GM19099 (cell line): Measurements from ENCODE around the gene CHRNA1.

Experiments used
- POLR2A ChIP-seq: IDR thresholded peaks from 3 replicates; pipeline ENCODE4 v1.6.1; 2011; ENCODE audit warnings: low read depth; ENCODE audit not compliant: insufficient read length; ENCODE audit errors: extremely low read depth

CHRNA1 gene

DNA sequence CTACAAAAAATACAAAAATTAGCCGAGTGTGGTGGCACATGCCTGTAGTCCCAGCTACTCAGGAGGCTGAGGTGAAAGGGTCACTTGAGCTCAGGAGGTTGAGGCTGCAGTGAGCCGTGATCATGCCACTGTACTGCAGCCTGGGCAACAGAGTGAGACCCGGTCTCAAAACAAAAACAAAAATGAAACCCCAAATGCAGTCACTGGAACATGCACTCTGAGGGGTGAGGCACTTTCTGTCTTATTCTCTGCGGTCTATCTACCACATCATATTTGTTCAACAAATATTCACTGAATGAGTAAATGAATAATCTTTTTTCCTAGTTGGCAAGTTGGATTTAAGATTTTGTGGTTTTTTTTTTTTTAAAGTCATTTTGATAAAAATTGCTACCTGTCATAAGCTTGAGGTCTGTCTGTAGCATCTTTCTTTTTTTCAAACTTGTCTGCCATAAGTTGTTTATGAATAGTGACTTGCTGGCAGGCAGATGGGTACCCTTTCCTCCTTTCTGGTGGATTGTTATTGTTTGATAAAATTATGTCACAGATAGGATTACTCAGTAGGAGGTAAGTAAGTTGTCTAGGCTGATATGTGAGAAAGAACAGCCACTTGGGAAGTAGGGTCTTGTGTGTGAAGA, 11.8 kb downstream of the CHRNA1 start:
- TF ChIP-seq POLR2A = no peak

DNA sequence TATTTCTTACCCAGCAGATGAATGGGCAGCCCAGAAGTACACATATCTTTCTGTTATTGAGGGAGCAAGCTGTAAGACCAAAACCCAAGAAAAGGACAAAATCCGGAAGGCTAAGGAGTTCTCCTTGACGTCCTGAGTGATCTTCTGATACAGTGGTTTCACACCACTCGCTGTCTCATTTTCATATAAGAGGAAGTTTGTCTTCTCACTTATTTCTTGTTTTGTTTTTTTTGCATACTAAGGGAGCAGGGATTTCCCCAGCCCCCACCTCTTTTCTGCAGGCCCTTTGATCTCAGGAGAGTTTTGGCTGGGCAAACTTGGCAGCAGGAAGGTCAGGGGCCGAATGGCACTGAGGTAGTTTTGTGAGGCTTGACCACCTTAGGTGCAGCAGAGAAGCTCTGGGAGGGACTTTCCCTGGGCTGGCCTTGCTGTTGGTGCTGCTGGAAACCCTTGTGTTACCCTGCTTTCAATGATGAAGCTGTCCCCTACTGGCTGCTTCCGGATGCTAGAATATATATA, 13.3 kb downstream of the CHRNA1 start:
- no peak for TF ChIP-seq POLR2A

DNA sequence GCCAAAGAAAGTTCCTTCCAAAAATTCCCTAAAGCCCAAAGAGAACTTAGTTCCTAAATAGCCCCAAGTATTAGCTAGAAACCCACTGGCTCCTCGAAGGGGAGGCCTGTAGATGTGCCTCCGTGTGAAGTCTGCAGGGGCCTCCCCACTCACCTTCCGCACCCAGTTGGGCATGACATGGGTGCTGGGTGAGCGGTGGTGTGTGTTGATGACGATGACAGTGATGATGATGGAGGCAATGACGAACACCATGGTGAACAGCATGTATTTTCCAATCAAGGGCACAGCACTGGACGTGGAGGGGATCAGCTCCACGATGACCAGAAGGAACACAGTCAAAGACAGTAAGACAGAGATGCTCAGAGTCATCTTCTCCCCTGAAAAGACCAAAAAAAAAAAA, 14.5 kb downstream of the CHRNA1 start:
- TF ChIP-seq POLR2A = no peak

DNA sequence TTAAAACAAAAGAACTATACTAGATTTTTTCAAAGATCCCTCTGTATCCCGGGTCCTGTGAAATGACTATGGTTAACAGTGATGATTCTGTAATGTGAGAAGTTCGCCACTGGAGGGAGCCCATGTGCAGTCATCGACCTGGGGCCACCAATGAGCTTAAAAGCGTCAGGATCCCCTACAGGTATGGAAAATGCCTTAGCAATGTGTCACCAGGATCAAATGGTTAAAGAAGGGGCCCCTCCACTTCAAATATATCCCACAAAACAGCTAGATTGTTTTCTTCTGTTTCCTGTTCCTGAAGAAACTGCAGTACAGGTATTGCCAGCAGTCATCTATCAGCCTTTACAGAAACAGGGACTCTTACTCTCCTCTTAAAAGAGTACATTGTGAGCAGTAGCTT, 15.3 kb downstream of the CHRNA1 start:
- no peak for TF ChIP-seq POLR2A

DNA sequence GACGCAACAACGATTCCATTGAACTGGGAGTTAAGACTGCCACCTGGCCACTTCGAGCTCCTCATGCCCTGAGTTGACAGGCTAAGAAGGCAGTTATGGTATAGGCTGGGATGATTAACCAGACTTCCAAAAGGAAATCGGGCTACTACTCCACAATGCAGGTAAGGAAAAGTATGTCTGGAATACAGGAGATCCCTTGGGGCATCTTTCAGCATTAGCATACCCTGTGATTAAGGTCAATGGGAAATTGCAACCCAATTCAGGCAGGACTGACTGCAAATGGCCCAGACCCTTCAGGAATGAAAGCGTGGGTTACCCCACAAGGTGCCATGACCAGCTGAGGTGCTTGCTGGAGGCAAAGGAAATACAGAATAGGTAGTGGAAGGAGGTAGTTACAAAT, 19.1 kb downstream of the CHRNA1 start:
- TF ChIP-seq POLR2A = no peak

DNA sequence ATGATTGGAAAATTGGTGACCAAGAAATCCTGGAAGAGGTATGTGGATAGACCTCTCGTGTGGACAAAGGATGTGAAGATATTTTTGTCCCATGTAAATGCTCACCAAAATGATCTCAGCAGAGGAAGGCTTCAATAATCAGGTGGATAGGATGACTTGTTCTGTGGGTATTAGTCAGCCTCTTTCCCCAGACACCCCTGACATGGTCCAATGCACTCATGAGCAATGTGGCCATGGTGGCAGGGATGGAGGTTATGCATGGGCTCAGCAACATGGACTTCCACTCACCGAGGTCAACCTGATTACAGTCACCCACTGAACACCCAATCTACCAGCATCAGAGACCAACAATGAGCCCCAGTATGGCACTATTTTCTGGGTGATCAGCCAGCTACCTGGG, 20.2 kb downstream of the CHRNA1 start:
- no peak for TF ChIP-seq POLR2A

DNA sequence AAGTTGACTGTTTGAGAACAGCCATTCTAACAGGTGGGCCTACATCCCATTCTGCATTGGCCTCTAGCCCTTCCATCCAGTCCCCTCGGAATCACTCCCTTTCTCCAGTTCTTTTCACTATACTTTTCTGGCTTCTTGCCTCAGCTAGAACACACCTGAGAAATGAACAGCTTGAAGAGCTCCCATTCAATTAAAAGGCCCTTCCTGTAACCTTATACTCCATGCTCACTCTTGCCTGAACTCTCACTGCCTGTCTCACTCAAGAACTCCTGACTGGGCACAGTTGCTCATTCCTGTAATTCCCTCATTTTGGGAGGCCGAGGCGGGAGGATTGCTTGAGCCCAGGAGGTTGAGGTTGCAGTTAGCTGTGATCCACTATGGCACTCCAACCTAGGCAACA, 23.6 kb downstream of the CHRNA1 start:
- no peak for TF ChIP-seq POLR2A

DNA sequence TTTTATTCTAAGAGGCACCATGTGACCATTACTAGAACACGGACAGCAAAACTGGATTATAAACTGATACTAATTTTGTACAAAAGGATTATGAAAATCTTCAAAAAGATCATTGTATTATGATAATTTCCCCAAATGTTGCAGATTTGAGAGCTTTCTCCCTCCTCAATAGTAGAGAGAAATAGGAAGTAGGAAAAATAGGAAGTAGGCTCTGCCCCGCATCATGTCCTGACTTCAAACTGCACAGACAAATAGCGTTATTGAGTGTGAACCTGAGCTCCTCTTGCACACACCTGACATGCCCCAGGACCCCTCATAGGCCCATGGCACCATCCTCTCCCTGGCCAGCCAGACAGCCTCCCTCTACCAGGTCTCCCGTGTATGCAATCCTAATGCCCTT, 25.4 kb downstream of the CHRNA1 start:
- TF ChIP-seq POLR2A = no peak

DNA sequence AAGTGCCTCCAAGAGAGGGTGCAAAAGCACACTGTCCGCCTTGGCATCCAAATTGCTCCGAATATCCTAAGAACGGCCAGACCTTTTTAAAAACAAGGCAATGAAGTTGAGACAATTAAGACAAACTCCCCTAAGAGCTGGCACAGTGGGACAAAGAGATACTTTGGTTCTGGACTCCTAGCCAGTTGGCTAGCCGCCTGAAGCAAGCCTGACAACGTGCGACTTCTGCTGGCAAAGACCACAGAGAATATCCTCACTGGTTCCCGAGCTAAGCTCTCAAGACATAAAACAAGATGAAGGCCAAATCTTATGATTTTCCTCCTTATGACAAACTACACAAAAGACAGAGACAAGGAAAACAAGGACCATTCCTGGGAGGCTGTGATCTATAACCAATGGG, 32.7 kb downstream of the CHRNA1 start:
- TF ChIP-seq POLR2A = no peak

DNA sequence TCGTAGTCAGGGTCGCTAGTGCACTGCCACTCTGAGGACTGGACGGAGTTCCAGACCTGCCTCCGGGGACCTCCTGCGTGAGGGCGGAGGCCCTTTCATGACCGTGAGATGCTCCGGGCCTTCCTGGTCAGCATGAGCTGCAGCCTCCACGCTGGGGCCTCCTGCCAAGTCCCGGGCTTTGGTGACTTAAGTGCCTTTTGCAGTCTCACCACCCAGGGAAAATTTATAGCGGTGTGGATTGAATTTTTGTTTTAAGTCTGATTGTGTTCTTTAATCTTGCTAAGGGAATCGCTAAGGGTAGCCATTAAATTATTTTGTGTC, 33.6 kb downstream of the CHRNA1 start:
- TF ChIP-seq POLR2A = no peak

DNA sequence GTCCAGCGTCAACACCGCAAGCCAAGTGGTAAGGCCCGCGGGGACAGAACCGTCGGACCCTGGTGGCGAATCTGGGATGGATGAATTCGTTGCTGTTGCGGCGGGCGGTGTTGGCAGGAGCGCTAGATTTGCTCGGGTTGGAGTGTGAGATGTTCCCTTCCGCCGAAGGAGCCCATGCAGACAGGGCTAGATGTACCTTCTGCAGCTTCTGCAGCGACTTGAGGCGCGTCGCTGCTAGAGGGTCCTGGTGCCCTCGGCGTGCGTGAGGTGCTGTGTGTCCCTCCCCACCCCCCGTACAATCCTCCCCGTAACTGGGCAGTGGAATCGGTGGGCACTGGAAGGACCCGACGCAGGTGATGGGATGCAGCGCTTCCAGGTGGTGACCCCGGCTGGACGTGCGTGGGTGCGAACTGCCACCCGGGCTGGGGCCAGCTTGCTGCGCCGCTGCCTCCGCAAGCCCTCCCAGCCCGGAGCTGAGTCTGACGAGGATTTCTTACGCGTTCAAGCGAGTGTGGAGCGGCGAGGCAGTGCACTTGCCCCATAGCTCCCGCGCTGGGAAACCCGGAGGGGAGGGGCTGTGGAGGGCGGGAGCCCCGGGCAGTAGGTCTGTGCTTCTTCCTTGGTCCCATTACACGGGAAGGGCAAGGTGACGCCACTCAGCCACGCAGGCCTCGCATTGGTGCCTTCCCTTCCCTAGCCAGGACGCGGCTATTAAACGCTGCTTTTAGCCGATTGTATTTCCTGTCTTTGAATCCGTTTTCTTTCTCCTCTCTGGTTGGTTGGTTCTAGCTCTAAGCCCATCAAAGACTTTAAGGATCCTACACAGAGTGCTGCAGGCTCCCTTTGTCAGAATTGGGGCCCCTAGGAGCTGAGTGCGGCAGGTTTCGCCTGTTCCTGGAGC, 34.2 kb downstream of the CHRNA1 start:
- TF ChIP-seq POLR2A = no peak

DNA sequence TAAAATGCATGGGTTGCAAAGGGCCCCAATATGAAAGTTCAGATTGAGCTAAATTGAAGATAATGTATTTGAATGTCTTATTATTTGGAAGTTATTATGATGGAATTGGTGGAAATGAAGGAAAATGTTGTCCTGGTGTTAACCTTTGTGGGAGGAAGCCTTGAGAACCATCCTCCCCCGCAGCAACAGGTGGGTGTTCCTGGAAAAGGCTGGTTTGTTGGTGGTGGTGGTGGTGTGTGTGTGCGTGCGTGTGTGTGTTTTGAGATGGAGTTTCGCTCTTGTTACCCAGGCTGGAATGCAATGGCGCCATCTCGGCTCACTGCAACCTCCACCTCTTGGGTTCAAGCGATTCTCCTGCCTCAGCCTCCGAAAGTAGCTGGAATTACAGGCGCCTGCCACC, 36.2 kb downstream of the CHRNA1 start:
- TF ChIP-seq POLR2A = no peak

DNA sequence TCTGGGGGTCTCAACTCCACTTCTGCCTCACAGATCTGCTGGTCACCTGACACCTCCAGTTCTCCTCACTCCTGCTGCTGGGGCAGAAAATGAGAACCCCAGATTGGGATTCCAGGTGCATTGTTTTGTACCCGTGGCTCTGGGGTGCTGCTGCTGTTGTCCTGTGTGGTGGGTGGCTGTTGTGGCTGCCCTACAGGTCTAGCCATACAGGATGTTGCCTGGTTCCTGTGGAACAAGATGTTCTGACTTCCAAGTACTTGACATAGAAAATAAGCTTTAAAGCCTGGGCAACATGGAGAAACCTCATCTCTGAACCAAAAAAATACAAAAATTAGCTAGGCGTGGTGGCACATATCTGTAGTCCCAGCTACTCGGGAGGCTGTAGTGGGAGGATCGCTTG, 38.1 kb downstream of the CHRNA1 start:
- no peak for TF ChIP-seq POLR2A

DNA sequence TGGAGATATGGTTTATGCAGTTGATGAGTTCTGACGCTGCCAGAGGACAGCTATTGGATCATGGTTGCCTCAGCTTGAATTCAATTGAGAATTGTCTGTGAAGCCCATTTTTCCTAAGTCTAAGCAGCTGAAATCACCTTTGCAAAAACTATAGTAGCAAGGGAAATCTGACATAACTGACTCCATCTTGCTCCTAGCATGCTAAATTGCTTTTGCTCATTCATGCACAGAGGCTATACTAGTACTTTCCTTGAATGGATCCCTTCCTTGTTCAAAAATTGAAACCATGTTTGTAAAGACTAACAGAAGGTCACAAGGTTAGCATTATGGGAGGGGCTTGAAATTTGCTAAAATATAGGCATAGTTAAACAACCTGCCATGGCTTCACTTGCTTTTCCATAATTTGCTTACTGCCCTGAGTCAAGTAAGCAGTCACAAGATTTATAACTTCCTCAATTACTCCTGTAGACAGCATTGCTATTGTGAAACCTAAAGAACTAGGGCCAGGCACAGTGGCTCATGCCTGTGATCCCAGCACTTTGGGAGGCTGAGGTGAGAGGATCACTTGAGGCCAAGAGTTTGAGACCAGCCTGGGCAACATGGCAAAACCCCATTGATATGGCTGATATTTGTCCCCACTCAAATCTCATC, 41.2 kb downstream of the CHRNA1 start:
- TF ChIP-seq POLR2A = no peak

DNA sequence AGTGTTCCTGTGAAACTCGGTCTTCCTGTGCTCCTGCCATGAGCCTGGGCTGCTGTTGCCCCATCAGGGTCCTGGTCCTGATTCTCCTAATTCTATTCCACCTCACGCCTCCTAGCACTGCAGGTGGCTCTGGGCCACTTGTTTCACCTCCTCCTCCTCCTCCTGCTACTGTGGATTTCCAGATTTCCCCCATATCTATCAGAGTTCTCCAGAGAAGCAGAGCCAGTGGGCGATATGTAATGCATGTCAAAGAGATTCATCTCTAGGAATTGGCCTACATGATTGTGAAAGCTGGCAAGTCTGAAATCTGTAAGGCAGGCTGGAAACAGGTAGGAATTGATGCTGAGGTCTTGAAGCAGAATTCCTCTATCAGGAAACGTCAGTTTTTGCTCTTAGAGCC, 45.3 kb downstream of the CHRNA1 start:
- no peak for TF ChIP-seq POLR2A

DNA sequence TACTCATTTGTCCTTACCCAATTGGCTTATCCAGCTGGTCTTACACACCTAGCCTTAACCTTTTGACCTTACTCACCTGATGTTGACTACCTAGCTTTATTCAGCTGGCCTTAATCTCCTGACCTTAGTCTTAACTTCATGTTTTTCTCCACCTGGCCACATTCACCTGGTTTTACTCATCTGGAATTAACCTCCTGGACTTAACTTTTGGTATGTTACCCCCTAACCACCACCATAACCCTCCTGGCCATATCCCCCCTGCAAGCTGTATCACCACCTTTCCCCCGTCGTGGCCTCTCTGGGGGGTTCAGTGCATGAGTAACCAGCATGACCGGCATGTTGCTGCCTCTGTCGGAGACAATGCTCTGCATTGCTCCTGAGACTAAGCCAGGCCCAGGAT, 45.7 kb downstream of the CHRNA1 start:
- no peak for TF ChIP-seq POLR2A
